K562 (cell line): ENCODE data around the gene SHB. TPM values are rescaled to one million over a fixed set of nuclear protein-coding genes. Genes with fewer than 3 reads are reported as not detected.

Source experiments
- ASH1L ChIP-seq: fragments of 450-650 bp; IDR thresholded peaks from 2 replicates; pipeline ENCODE4 v1.6.1; 2018; ENCODE audit warnings: borderline replicate concordance, mild to moderate bottlenecking, low read depth; ENCODE audit not compliant: partially characterized antibody
- BACH1 ChIP-seq: fragments of 200-800 bp; sonication (Bioruptor generic); IDR thresholded peaks from 2 replicates; pipeline ENCODE4 v1.6.1; 2016; ENCODE audit warnings: missing genetic modification characterization, missing compliant biosample characterization
- GTF2A2 ChIP-seq: IDR thresholded peaks from 2 replicates; pipeline ENCODE4 v1.6.1; 2016; ENCODE audit warnings: mild to moderate bottlenecking, missing genetic modification characterization, missing compliant biosample characterization
- HDAC3 ChIP-seq: fragments of 450-650 bp; IDR thresholded peaks from 2 replicates; pipeline ENCODE4 v1.6.1; 2018; ENCODE audit warnings: borderline replicate concordance, mild to moderate bottlenecking, moderate library complexity; ENCODE audit not compliant: partially characterized antibody
- MIER1 ChIP-seq: fragments of 450-650 bp; IDR thresholded peaks from 2 replicates; pipeline ENCODE4 v1.6.1; 2016; ENCODE audit warnings: antibody characterized with exemption, mild to moderate bottlenecking, low read depth
- NR2C1 ChIP-seq, 2 experiments: fragments of 450-650 bp; IDR thresholded peaks; 2 replicates each; pipeline ENCODE4 v1.6.1; 2017; ENCODE audit warnings: mild to moderate bottlenecking in 2 of 2, antibody characterized with exemption in 1 of 2, inconsistent platforms in 1 of 2, missing compliant biosample characterization in 1 of 2, missing genetic modification characterization in 1 of 2
- POLR2AphosphoS5 ChIP-seq: IDR thresholded peaks from 2 replicates; pipeline ENCODE4 v1.6.1; 2011; ENCODE audit warnings: mild to moderate bottlenecking, low read depth, low read length, moderate library complexity; ENCODE audit not compliant: control insufficient read depth, insufficient read depth
- SETDB1 ChIP-seq: IDR thresholded peaks from one replicate; pipeline ENCODE4 v1.6.1; 2012; ENCODE audit warnings: low read length, control low read depth, inconsistent platforms
- SP1 ChIP-seq: sonication (generic); formaldehyde crosslinking; IDR thresholded peaks from 2 replicates; pipeline ENCODE4 v1.8.1; 2022; ENCODE audit warnings: mild to moderate bottlenecking, missing genetic modification reagents
- TCF7L2 ChIP-seq: fragments of 150-350 bp; IDR thresholded peaks from 2 replicates; pipeline ENCODE4 v1.6.1; 2016; ENCODE audit warnings: low read depth, mild to moderate bottlenecking, low read length, moderate library complexity
- TEAD1 ChIP-seq, 2 experiments: fragments of 450-650 bp in 1 of 2; sonication (generic) in 1 of 2; formaldehyde crosslinking; IDR thresholded peaks; 2 replicates each; pipeline versions ENCODE4 v1.4.0 to v1.8.0; 2020 to 2022; ENCODE audit warnings: mild to moderate bottlenecking in 2 of 2, missing genetic modification reagents in 1 of 2
- ZBTB8A ChIP-seq: fragments of 450-650 bp; IDR thresholded peaks from 2 replicates; pipeline ENCODE4 v1.6.1; 2018; ENCODE audit warnings: mild to moderate bottlenecking, moderate library complexity; ENCODE audit not compliant: partially characterized antibody
- polyA plus RNA-seq, 8 experiments: library from polyadenylated mRNA; depleted of rRNA in 4 of 8; stranded (reverse) in 5 of 8; unstranded in 3 of 8; fragments of >200 nt; fragmentation: Nextera tagmentation in 2 of 8; fragmentation: Illumina TruSeq in 1 of 8; extraction: Ambion mirVana in 2 of 8; extraction: Trizol in 1 of 8; gene quantifications; 2 replicates each; pipeline versions ENCODE4 v1.2.1 to v1.2.3, GENCODE V29; 2011 to 2014; ENCODE audit warnings: inconsistent platforms in 1 of 8, missing spikeins in 1 of 8
- total RNA-seq, 7 experiments: library from RNA; depleted of rRNA in 6 of 7; stranded (reverse); fragments of >200 nt in 6 of 7; fragmentation: Illumina TruSeq in 2 of 7; extraction: Trizol in 2 of 7; gene quantifications; 2 replicates each; pipeline versions ENCODE4 v1.2.1 to v1.2.3, GENCODE V29; 2011 to 2021; ENCODE audit warnings: low replicate concordance in 1 of 7
- TF ChIP-seq, protein P1 (sequence below): fragments of 250-450 bp; sonication (Bioruptor Pico); IDR thresholded peaks from 2 replicates; pipeline ENCODE4 v1.4.0; 2020
- TF ChIP-seq, protein P2 (sequence below), 2 experiments: fragments of 200-800 bp in 1 of 2; sonication (Bioruptor generic) in 1 of 2; sonication (generic) in 1 of 2; formaldehyde crosslinking in 1 of 2; IDR thresholded peaks in 1 of 2; conservative IDR thresholded peaks in 1 of 2; 2 replicates each; pipeline versions ENCODE4 v1.5.0 to v1.6.1; 2016 to 2020; ENCODE audit warnings: missing compliant biosample characterization in 1 of 2, missing genetic modification characterization in 1 of 2, missing genetic modification reagents in 1 of 2
- TF ChIP-seq, protein P3 (sequence below): fragments of 250-450 bp; sonication (Bioruptor Pico); IDR thresholded peaks from 2 replicates; pipeline ENCODE4 v1.5.0; 2020; ENCODE audit warnings: mild to moderate bottlenecking
- TF ChIP-seq, protein P4 (sequence below): fragments of 450-650 bp; IDR thresholded peaks from 2 replicates; pipeline ENCODE4 v1.6.1; 2018; ENCODE audit not compliant: partially characterized antibody

Gene SHB
- total and polyA plus RNA-seq, 9 of the 15 experiments (the other 6 are each of a cell fraction or from before 2014, with no cell fraction given) = 0.78 to 16.0 (median 5.3) TPM

DNA sequence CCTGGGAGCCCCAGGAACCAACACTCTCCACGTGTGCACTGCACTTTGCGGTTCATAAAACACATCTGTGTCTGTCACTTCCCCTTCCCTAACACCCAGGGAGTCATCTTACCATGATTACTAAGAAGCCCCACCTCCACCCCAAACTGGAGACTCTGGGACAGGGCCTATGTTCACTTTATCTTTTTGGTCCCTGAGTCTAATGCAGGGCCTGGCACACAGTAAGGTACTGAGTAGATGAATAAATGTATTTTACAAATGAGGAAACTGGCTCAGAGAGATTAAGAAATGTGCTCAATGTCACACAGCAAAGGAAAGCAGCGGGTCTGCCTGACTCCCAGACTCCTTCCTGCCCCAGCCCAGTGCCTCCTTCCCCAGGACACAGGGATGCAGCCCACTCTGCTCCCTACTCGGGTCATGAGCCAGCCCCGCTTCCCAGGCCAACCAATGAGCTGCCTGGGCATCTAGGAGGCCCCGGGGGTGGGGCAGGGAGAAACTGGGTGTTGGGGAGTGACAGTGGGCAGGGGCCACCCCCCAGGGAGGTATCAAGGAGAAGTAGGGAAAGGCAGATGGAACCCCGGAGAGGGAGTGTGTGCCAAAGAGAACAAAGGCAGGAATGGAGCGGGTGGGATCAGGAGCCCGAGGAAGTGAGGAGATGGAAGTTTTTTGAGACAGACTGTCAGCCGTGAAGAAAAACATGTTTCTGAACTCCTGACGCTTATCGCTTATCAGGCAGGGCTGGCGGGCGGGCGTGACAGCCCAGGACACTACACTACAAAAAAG, 30.5 kb downstream of the SHB start (continued):
- no peak for TF ChIP-seq NR2C1 (IDR thresholded peaks at IDR 0.05)
- no peak for TF ChIP-seq NR2C1 (tag; IDR thresholded peaks at IDR 0.05)
- TF ChIP-seq BACH1 (tag) = no peak
- no peak for TF ChIP-seq TCF7L2
- no peak for TF ChIP-seq SETDB1
- TF ChIP-seq MIER1 = 0 out of 2 replicates have a peak, but pooled peaks have one; percentile 43
- no peak for TF ChIP-seq ZBTB8A
- TF ChIP-seq TEAD1 (CRISPR knock-in tag; IDR thresholded peaks at IDR 0.05) = no peak
- TF ChIP-seq HDAC3 = no peak
- TF ChIP-seq, protein P1, sequence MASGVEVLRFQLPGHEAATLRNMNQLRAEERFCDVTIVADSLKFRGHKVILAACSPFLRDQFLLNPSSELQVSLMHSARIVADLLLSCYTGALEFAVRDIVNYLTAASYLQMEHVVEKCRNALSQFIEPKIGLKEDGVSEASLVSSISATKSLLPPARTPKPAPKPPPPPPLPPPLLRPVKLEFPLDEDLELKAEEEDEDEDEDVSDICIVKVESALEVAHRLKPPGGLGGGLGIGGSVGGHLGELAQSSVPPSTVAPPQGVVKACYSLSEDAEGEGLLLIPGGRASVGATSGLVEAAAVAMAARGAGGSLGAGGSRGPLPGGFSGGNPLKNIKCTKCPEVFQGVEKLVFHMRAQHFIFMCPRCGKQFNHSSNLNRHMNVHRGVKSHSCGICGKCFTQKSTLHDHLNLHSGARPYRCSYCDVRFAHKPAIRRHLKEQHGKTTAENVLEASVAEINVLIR = no peak
- TF ChIP-seq SP1 (CRISPR knock-in tag) = no peak
- TF ChIP-seq GTF2A2 (tag) = no peak
- TF ChIP-seq ASH1L = no peak
- TF ChIP-seq, protein P2, sequence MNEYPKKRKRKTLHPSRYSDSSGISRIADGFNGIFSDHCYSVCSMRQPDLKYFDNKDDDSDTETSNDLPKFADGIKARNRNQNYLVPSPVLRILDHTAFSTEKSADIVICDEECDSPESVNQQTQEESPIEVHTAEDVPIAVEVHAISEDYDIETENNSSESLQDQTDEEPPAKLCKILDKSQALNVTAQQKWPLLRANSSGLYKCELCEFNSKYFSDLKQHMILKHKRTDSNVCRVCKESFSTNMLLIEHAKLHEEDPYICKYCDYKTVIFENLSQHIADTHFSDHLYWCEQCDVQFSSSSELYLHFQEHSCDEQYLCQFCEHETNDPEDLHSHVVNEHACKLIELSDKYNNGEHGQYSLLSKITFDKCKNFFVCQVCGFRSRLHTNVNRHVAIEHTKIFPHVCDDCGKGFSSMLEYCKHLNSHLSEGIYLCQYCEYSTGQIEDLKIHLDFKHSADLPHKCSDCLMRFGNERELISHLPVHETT (CRISPR knock-in tag; conservative IDR thresholded peaks at IDR 0.05 in 1 of 2, IDR thresholded peaks at IDR 0.05 in 1 of 2) = 0 out of 4 replicates have a peak, but pooled peaks of 1 of the 2 experiments have one; percentile 20
- TF ChIP-seq, protein P3, sequence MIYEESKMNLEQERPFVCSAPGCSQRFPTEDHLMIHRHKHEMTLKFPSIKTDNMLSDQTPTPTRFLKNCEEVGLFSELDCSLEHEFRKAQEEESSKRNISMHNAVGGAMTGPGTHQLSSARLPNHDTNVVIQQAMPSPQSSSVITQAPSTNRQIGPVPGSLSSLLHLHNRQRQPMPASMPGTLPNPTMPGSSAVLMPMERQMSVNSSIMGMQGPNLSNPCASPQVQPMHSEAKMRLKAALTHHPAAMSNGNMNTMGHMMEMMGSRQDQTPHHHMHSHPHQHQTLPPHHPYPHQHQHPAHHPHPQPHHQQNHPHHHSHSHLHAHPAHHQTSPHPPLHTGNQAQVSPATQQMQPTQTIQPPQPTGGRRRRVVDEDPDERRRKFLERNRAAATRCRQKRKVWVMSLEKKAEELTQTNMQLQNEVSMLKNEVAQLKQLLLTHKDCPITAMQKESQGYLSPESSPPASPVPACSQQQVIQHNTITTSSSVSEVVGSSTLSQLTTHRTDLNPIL (CRISPR knock-in tag) = no peak
- TF ChIP-seq, protein P4, sequence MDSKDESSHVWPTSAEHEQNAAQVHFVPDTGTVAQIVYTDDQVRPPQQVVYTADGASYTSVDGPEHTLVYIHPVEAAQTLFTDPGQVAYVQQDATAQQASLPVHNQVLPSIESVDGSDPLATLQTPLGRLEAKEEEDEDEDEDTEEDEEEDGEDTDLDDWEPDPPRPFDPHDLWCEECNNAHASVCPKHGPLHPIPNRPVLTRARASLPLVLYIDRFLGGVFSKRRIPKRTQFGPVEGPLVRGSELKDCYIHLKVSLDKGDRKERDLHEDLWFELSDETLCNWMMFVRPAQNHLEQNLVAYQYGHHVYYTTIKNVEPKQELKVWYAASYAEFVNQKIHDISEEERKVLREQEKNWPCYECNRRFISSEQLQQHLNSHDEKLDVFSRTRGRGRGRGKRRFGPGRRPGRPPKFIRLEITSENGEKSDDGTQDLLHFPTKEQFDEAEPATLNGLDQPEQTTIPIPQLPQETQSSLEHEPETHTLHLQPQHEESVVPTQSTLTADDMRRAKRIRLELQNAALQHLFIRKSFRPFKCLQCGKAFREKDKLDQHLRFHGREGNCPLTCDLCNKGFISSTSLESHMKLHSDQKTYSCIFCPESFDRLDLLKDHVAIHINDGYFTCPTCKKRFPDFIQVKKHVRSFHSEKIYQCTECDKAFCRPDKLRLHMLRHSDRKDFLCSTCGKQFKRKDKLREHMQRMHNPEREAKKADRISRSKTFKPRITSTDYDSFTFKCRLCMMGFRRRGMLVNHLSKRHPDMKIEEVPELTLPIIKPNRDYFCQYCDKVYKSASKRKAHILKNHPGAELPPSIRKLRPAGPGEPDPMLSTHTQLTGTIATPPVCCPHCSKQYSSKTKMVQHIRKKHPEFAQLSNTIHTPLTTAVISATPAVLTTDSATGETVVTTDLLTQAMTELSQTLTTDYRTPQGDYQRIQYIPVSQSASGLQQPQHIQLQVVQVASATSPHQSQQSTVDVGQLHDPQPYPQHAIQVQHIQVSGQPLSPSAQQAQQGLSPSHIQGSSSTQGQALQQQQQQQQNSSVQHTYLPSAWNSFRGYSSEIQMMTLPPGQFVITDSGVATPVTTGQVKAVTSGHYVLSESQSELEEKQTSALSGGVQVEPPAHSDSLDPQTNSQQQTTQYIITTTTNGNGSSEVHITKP = no peak
- no peak for TF ChIP-seq POLR2AphosphoS5
